Lower lobe of right lung (tissue), 2 donors: ENCODE results near the gene LBP. TPM values are rescaled to one million over a fixed set of nuclear protein-coding genes. Genes with fewer than 3 reads are reported as not detected.

Source experiments
- ATAC-seq, 2 donors: fragments of 200-7000 bp; cut with Tn5 transposase; one replicate each; pipeline ENCODE4 v1.9.1; 2020 to 2022; ENCODE audit warnings: mild to moderate bottlenecking in 2 of 2, moderate library complexity in 2 of 2
- DNase-seq: peaks from one replicate; pipeline ENCODE4 v3.0.0-alpha.2; 2020
- H3K27ac ChIP-seq: fragments of 200-600 bp; one replicate; pipeline ENCODE4 v1.8.0; 2022
- H3K27me3 ChIP-seq: fragments of 200-600 bp; one replicate; pipeline ENCODE4 v1.8.0; 2022; ENCODE audit warnings: low read depth
- H3K36me3 ChIP-seq: fragments of 200-600 bp; one replicate; pipeline ENCODE4 v1.8.0; 2022; ENCODE audit warnings: mild to moderate bottlenecking
- H3K4me1 ChIP-seq: fragments of 200-600 bp; one replicate; pipeline ENCODE4 v1.8.0; 2022
- H3K4me3 ChIP-seq: fragments of 200-600 bp; one replicate; pipeline ENCODE4 v1.8.0; 2022; ENCODE audit warnings: mild to moderate bottlenecking
- H3K9me3 ChIP-seq: fragments of 200-600 bp; one replicate; pipeline ENCODE4 v1.8.0; 2022
- intact Hi-C: fragments of 100-400 bp; cut with DNase I; formaldehyde crosslinking; loops from one replicate; pipeline ENCODE4 v1.11.0; 2022
- total RNA-seq: library from RNA; stranded (reverse); fragmentation: NEBNext Ultra II Directional; extraction: Animal tissue kit (Norgen Biotek cat#: 25700); gene quantifications from one replicate; pipeline ENCODE4 v1.2.1, GENCODE V29; 2021
- TF ChIP-seq, protein P1 (sequence below): fragments of 200-600 bp; IDR thresholded peaks from one replicate; pipeline ENCODE4 v1.8.0; 2022; ENCODE audit warnings: antibody characterized with exemption, mild to moderate bottlenecking
- donor health status: DM: no; HTN: yes; CAD: no; lungs with severe emphysema.

Gene LBP
- total RNA-seq, 1 donor from 2014 or later = not detected

DNA sequence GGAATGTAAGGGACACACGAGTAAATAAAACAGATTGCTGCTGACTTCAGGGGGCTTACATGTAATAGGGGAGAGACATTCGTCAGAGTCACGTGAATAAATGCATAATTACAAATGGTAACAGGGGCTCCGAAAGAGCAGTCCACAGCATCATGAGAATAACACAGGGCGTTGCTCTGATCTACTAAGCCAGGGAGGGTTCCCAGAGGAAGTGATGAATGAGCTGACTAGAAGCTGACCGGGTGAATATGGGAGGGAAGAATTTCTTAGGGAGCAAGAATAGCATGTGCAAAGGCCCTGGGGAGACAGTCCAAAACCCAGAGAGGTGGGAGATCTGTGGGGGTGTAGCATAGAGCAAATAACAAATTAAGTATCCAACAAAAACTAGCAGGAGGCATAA, 39.9 kb upstream of the LBP start:
- H3K27me3 ChIP-seq = peaks cover 6% of the 10 kb centered on the region
- intact Hi-C loops = no loop called here

DNA sequence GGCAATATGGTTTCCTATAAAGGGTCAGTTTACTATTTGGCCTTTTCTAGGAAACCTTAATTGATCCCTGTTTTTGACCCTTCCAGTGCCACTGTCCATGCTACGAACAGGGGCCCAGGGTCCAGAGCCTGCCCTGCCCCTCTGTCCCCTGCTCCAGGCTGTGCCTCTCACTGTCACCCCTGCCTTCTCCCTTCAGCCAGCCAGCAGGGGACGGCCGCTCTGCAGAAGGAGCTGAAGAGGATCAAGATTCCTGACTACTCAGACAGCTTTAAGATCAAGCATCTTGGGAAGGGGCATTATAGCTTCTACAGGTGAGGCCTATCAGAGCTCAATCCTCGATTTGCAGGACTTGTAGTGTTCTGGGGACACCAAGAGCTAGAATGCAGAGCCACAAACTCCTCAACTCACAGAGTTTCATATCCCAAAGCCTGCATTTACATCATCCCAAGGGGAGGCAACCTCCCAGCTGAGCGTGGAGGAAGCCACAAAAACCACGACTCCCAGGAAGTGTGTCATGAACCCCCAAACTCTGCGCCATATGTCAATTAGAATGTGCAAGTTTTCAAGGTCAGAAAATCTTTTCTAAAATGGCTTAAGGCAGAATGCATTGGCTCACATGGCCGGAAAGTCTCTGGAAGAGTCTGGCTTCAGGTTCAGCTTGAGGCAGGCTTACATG, 38.8 kb upstream of the LBP start:
- H3K4me1 ChIP-seq = no peaks in the 10 kb centered on the region
- TF ChIP-seq, protein P1, sequence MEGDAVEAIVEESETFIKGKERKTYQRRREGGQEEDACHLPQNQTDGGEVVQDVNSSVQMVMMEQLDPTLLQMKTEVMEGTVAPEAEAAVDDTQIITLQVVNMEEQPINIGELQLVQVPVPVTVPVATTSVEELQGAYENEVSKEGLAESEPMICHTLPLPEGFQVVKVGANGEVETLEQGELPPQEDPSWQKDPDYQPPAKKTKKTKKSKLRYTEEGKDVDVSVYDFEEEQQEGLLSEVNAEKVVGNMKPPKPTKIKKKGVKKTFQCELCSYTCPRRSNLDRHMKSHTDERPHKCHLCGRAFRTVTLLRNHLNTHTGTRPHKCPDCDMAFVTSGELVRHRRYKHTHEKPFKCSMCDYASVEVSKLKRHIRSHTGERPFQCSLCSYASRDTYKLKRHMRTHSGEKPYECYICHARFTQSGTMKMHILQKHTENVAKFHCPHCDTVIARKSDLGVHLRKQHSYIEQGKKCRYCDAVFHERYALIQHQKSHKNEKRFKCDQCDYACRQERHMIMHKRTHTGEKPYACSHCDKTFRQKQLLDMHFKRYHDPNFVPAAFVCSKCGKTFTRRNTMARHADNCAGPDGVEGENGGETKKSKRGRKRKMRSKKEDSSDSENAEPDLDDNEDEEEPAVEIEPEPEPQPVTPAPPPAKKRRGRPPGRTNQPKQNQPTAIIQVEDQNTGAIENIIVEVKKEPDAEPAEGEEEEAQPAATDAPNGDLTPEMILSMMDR = no peak
- H3K9me3 ChIP-seq = no peaks in the 10 kb centered on the region
- DNase-seq = no peak
- H3K27ac ChIP-seq = no peak overlapping the region
- no peak overlapping the region for H3K4me3 ChIP-seq
- no peaks in the 10 kb centered on the region for H3K36me3 ChIP-seq
- intact Hi-C loops = no loop called here
- H3K27me3 ChIP-seq = peaks cover 6% of the 10 kb centered on the region
- no peak for ATAC-seq

More for the DNA sequence above, 39.9 kb upstream of the LBP start:
- Histone ChIP-seq H3K9me3 (no peaks in the 10 kb centered on the region), H3K4me3 (no peak overlapping the region), H3K4me1 (no peaks in the 10 kb centered on the region), H3K36me3 (no peaks in the 10 kb centered on the region), H3K27ac (no peak overlapping the region)
- TF ChIP-seq, protein P1 = no peak
- no peak for DNase-seq
- no peak for ATAC-seq

- no peaks in the 10 kb centered on the region for H3K9me3 ChIP-seq
- TF ChIP-seq, protein P1 = no peak
- H3K4me3 ChIP-seq = no peak overlapping the region
- no peaks in the 10 kb centered on the region for H3K4me1 ChIP-seq
- no peak for DNase-seq
- ATAC-seq = no peak
- H3K27ac ChIP-seq = no peak overlapping the region
- intact Hi-C loops = no loop called here
- no peaks in the 10 kb centered on the region for H3K36me3 ChIP-seq
- H3K27me3 ChIP-seq = peaks cover 6% of the 10 kb centered on the region
These were observed 38.2 kb upstream of the LBP start for GRCh38 chr20:38308047-38308438.

GRCh38 chr20:38308447-38308846, 37.8 kb upstream of the LBP start:
- no peak overlapping the region for H3K4me3 ChIP-seq
- H3K9me3 ChIP-seq = no peaks in the 10 kb centered on the region
- H3K4me1 ChIP-seq = no peaks in the 10 kb centered on the region
- DNase-seq (no peak), ATAC-seq (no peak)
- intact Hi-C loops = no loop called here
- H3K27ac ChIP-seq = no peak overlapping the region
- TF ChIP-seq, protein P1 = no peak
- no peaks in the 10 kb centered on the region for H3K36me3 ChIP-seq
- H3K27me3 ChIP-seq = peaks cover 6% of the 10 kb centered on the region

GRCh38 chr20:38311091-38311490, 35.2 kb upstream of the LBP start:
- Histone ChIP-seq H3K36me3 (no peaks in the 10 kb centered on the region), H3K4me1 (no peaks in the 10 kb centered on the region), H3K9me3 (no peaks in the 10 kb centered on the region), H3K27me3 (peaks cover 4% of the 10 kb centered on the region), H3K4me3 (no peak overlapping the region), H3K27ac (no peak overlapping the region)
- intact Hi-C loops = no loop called here
- TF ChIP-seq, protein P1 = no peak
- DNase-seq (no peak), ATAC-seq (no peak)
